SKM-1 (cell line): ENCODE measurements around the gene GAR1.
"Not testable (repeated sequence)": the region's sequence is repeated elsewhere in the genome, so short reads cannot be mapped to it uniquely, and the experiment has no call there.

ENCODE experiments used
- DNase-seq: peaks from one replicate; lab custom pipeline; 2025; ENCODE audit not compliant: unreplicated experiment; lab: John Stamatoyannopoulos, UW

Gene GAR1

GRCh38 chr4:109846395-109847098 lies 31.0 kb downstream of the GAR1 start:
- no peak for DNase-seq

GRCh38 chr4:109847896-109848442 lies 32.4 kb downstream of the GAR1 start, which contains the start of gene LRIT3:
Gene LRIT3, plus strand, starts transcription at chr4:109848107. Its CDS starts 95 bp downstream, at chr4:109848202.
- no peak for DNase-seq

DNA sequence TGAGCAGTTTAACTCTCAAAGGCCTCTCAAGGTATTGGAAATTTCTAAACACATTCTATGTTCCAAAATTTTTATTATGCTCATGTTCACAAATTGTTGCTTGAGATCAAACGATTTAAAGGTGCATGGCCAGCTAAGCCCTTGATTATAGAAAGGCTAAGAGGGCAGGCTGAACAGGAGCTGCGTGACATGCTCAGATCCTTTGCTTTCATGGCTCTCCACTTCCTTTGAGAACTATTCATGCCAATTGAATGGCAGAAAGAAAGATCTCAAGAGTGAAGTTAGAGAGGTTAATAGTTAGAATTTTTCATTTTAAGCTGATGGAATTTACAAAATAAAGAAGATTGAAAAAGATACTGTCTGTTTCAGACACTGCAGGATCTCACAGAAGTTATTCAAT lies 32.9 kb downstream of the GAR1 start:
- no peak for DNase-seq

GRCh38 chr4:109850601-109851000 lies 35.0 kb downstream of the GAR1 start:
- DNase-seq, result no peak

DNA sequence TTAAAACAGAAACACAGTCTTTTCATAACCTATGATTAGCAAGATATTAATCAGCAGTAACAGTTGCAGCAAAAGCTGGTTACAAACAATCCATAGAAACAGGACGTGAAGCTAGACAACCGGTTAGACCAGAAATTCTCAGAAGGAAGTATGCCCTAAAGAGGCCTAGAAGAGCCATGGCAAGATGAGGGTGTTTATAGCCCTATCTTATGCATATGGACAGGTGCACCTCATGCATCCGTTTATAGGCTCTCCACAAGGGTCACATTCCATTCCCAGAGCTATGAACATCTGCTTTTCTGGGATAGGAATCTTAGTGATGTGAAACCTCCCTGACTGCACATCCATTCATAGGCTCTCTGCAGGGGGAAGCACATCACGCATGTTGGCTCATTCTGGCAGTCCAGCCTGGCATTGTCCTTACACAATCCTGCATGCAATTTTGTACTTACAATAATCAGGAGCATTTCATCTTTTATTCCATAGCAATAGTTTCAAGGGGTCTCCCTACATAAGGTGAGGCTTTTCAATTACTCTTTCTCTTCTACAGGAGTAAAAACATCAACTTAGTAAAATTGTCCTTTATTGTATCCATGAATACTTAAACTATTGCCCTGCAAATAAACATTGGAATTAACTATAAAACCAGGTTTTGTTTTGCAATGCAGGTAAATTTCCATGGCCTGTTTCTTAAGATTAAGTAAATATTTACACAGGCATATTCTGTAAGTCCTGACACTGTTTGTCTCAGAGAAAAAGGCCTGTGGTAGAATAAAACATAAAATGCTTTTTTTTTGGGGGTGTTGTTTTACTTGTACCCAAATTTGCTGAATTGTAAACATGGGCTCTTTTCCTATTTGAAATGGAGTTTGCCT lies 44.1 kb downstream of the GAR1 start:
- not testable (repeated sequence) for DNase-seq

DNA sequence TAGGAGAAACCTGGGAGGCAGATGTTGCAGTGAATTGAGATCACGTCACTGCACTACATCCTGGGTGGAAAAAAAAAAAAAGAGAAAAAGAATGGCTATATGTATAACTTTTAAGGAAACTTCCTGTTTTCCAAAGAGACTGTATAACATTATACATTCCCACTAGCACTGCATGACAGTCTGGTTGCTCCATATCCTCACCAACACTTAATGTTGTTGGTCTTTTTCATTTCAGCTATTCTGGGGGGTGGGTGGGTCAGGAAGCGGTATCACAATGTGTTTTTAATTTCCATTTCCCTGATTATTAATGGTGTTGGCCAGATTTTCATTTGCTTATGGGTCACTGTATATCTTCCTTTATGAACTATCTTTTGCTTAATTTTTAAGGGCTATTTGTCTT lies 45.7 kb downstream of the GAR1 start:
- no peak for DNase-seq

DNA sequence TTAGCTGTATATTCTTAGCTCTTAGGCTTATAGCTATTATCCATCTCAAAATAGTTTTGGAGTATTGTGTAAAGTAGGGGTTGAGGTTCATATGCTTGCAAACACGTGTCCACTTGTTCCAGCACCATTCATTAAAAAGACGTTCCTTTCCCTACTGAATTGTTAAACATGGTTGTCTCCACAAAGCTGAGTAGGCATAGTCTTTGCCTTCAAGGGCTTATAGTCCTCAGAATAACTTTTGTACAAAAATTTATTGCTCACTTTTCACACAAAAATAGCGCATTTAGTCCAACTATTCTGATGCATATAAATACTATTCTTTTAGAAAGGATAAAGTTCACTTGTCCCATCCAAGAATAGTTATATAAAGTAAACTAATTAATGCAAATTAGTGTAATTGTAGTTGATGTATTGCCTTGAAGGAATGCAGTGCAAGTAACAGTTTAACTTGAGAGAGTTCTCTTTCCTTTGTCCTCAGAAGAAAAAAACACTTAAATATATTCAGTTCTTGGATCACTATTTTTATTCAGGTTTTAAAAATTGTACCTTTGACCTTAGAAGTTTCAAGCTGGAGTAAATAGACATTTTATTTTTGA lies 46.5 kb downstream of the GAR1 start:
- no peak for DNase-seq

GRCh38 chr4:109864134-109864533 lies 48.6 kb downstream of the GAR1 start:
- no peak for DNase-seq

DNA sequence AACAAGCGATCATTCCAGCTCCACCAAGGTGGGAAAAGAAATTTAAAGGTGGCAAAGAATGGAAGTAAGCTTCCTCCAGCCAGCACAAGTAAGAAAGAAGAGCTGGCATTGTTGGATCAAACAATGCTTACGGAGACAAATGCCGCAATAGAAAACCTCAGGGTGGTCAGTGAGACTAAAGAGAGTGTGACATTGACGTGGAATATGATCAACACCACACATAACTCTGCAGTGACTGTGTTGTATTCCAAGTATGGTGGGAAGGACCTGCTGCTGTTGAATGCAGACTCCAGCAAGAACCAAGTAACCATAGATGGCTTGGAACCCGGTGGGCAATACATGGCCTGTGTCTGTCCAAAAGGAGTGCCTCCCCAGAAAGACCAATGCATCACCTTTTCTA lies 54.5 kb downstream of the GAR1 start:
- no peak for DNase-seq

- no peak for DNase-seq
Measured at GRCh38 chr4:109872065-109872464, 56.5 kb downstream of the GAR1 start.

GRCh38 chr4:109872950-109873656 lies 57.5 kb downstream of the GAR1 start:
- DNase-seq, result no peak

DNA sequence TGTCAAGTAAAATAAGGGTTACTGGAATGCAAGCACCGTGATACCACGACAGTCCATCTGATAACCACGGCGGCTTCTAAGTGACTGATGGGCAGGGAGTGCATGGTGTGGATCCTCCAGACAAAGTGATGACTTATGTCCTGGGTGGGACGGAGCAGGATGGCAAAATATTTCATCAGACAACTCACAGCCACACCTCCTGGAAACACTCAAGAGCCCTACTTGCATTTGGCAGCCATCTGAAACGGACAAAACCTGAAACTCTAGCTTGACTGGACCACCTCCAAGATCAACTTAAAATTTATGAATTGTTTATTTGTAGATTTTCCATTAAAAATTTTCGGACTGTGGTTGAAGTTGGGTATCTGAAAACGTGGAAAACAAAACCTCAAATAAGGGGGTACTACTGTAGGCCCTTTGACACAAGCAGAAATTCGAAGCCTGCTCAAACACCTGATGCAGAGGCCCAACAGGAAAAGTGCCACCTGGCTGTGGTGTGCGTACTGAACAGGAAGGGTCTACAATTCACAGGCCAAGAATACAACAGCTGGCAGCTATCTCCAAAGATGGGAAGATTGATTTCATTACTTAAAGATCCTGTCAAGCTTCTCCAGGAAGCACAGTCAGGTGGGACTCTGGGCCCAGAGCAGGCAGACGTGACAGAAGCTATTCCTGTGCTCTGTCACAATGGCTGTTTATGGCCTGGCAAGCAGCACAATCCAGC lies 58.4 kb downstream of the GAR1 start:
- no peak for DNase-seq
